Activated naive CD8-positive, alpha-beta T cell treated with anti-CD3 and anti-CD28 coated beads, Interleukin-2, amount 50 U/mL, for 24 hours (primary cell): Measurements from ENCODE around the gene TULP4.
"Not testable (repeated sequence)": the region's sequence is repeated elsewhere in the genome, so short reads cannot be mapped to it uniquely, and the experiment has no call there.

Experiments
- ATAC-seq: fragments of 150-1000 bp; cut with Tn5 transposase; one replicate; pipeline ENCODE4 v1.10.0; 2021
- DNase-seq: peaks from one replicate; pipeline ENCODE4 v3.0.0; 2021
- H3K27ac Mint-ChIP-seq: one replicate; pipeline ENCODE4 v1.8.0; 2021; ENCODE audit warnings: mild to moderate bottlenecking, mixed read lengths
- H3K27me3 Mint-ChIP-seq: one replicate; pipeline ENCODE4 v1.8.0; 2021; ENCODE audit warnings: mixed read lengths
- H3K36me3 Mint-ChIP-seq: one replicate; pipeline ENCODE4 v1.8.0; 2021; ENCODE audit warnings: low read depth, mixed read lengths
- H3K4me1 Mint-ChIP-seq: one replicate; pipeline ENCODE4 v1.8.0; 2021; ENCODE audit warnings: mixed read lengths
- H3K4me3 Mint-ChIP-seq: one replicate; pipeline ENCODE4 v1.8.0; 2021; ENCODE audit warnings: mild to moderate bottlenecking, moderate library complexity, mixed read lengths
- H3K9me3 Mint-ChIP-seq: one replicate; pipeline ENCODE4 v1.8.0; 2021; ENCODE audit warnings: mixed read lengths

TULP4 gene

GRCh38 chr6:158328952-158329351 lies 16.7 kb downstream of the TULP4 start:
- H3K4me3 Mint-ChIP-seq = no peak overlapping the region
- peaks cover 18% of the 10 kb centered on the region for H3K36me3 Mint-ChIP-seq
- no peaks in the 10 kb centered on the region for H3K27me3 Mint-ChIP-seq
- no peak for DNase-seq
- H3K9me3 Mint-ChIP-seq = peaks cover 7% of the 10 kb centered on the region
- H3K27ac Mint-ChIP-seq = no peak overlapping the region
- H3K4me1 Mint-ChIP-seq = peaks cover 36% of the 10 kb centered on the region
- no peak for ATAC-seq

GRCh38 chr6:158329531-158329930 lies 17.3 kb downstream of the TULP4 start:
- Mint-ChIP-seq H3K4me1 (peaks cover 31% of the 10 kb centered on the region), H3K4me3 (no peak overlapping the region), H3K36me3 (peaks cover 20% of the 10 kb centered on the region), H3K27ac (no peak overlapping the region), H3K9me3 (peaks cover 7% of the 10 kb centered on the region), H3K27me3 (no peaks in the 10 kb centered on the region)
- DNase-seq = no peak
- ATAC-seq = no peak

GRCh38 chr6:158330016-158330415 lies 17.8 kb downstream of the TULP4 start:
- H3K4me1 Mint-ChIP-seq = peaks cover 31% of the 10 kb centered on the region
- no peaks in the 10 kb centered on the region for H3K27me3 Mint-ChIP-seq
- H3K36me3 Mint-ChIP-seq = peaks cover 20% of the 10 kb centered on the region
- DNase-seq (no peak), ATAC-seq (no peak)
- H3K27ac Mint-ChIP-seq = no peak overlapping the region
- H3K4me3 Mint-ChIP-seq = no peak overlapping the region
- peaks cover 7% of the 10 kb centered on the region for H3K9me3 Mint-ChIP-seq

- no peak for DNase-seq
- peaks cover 29% of the 10 kb centered on the region for H3K4me1 Mint-ChIP-seq
- H3K27ac Mint-ChIP-seq = no peak overlapping the region
- no peaks in the 10 kb centered on the region for H3K27me3 Mint-ChIP-seq
- H3K9me3 Mint-ChIP-seq = peaks cover 7% of the 10 kb centered on the region
- ATAC-seq = no peak
- peaks cover 23% of the 10 kb centered on the region for H3K36me3 Mint-ChIP-seq
- H3K4me3 Mint-ChIP-seq = no peak overlapping the region
Measured at GRCh38 chr6:158332237-158332636, 20.0 kb downstream of the TULP4 start.

- Mint-ChIP-seq H3K36me3 (peaks cover 27% of the 10 kb centered on the region), H3K4me3 (no peak overlapping the region), H3K27ac (no peak overlapping the region), H3K9me3 (peaks cover 7% of the 10 kb centered on the region), H3K4me1 (peaks cover 23% of the 10 kb centered on the region), H3K27me3 (no peaks in the 10 kb centered on the region)
- DNase-seq = no peak
- ATAC-seq = no peak
Measured at GRCh38 chr6:158333094-158333493, 20.8 kb downstream of the TULP4 start.

GRCh38 chr6:158334534-158334933 lies 22.3 kb downstream of the TULP4 start:
- no peak overlapping the region for H3K27ac Mint-ChIP-seq
- H3K36me3 Mint-ChIP-seq = peaks cover 32% of the 10 kb centered on the region
- ATAC-seq (no peak), DNase-seq (no peak)
- H3K9me3 Mint-ChIP-seq = peaks cover 7% of the 10 kb centered on the region
- H3K27me3 Mint-ChIP-seq = no peaks in the 10 kb centered on the region
- no peak overlapping the region for H3K4me3 Mint-ChIP-seq
- peaks cover 11% of the 10 kb centered on the region for H3K4me1 Mint-ChIP-seq

- ATAC-seq = no peak
- H3K4me1 Mint-ChIP-seq = peaks cover 10% of the 10 kb centered on the region
Measured at GRCh38 chr6:158337332-158337731, 25.1 kb downstream of the TULP4 start.

GRCh38 chr6:158338311-158339112 lies 26.2 kb downstream of the TULP4 start:
- no peak for DNase-seq
- Mint-ChIP-seq H3K4me3 (no peak overlapping the region), H3K9me3 (no peaks in the 10 kb centered on the region), H3K36me3 (peaks cover 21% of the 10 kb centered on the region), H3K4me1 (peaks cover 10% of the 10 kb centered on the region), H3K27me3 (no peaks in the 10 kb centered on the region), H3K27ac (no peak overlapping the region)
- ATAC-seq = no peak

More at GRCh38 chr6:158337332-158337731, 25.1 kb downstream of the TULP4 start:
- no peaks in the 10 kb centered on the region for H3K27me3 Mint-ChIP-seq
- H3K27ac Mint-ChIP-seq = no peak overlapping the region
- H3K36me3 Mint-ChIP-seq = peaks cover 30% of the 10 kb centered on the region
- H3K4me3 Mint-ChIP-seq = no peak overlapping the region
- DNase-seq = no peak
- peaks cover 4% of the 10 kb centered on the region for H3K9me3 Mint-ChIP-seq

GRCh38 chr6:158339197-158339596 lies 26.9 kb downstream of the TULP4 start:
- peaks cover 10% of the 10 kb centered on the region for H3K4me1 Mint-ChIP-seq
- not testable (repeated sequence) for H3K27me3 Mint-ChIP-seq

GRCh38 chr6:158340252-158340651 lies 28.0 kb downstream of the TULP4 start:
- ATAC-seq (no peak), DNase-seq (no peak)
- Mint-ChIP-seq H3K9me3 (peaks cover 6% of the 10 kb centered on the region), H3K36me3 (peaks cover 25% of the 10 kb centered on the region), H3K4me1 (peaks cover 12% of the 10 kb centered on the region), H3K27me3 (no peaks in the 10 kb centered on the region), H3K27ac (no peak overlapping the region), H3K4me3 (no peak overlapping the region)

More at GRCh38 chr6:158339197-158339596, 26.9 kb downstream of the TULP4 start:
- not testable (repeated sequence) for H3K4me3 Mint-ChIP-seq, ATAC-seq, H3K9me3 Mint-ChIP-seq, DNase-seq, H3K27ac Mint-ChIP-seq
- peaks cover 18% of the 10 kb centered on the region for H3K36me3 Mint-ChIP-seq

GRCh38 chr6:158344534-158344933 lies 32.3 kb downstream of the TULP4 start:
- H3K4me1 Mint-ChIP-seq = peaks cover 5% of the 10 kb centered on the region
- ATAC-seq = no peak

GRCh38 chr6:158345444-158345843 lies 33.2 kb downstream of the TULP4 start:
- not testable (repeated sequence) for H3K27me3 Mint-ChIP-seq, H3K27ac Mint-ChIP-seq

More at GRCh38 chr6:158344534-158344933, 32.3 kb downstream of the TULP4 start:
- Mint-ChIP-seq H3K4me3 (no peak overlapping the region), H3K9me3 (peaks cover 20% of the 10 kb centered on the region), H3K36me3 (peaks cover 19% of the 10 kb centered on the region), H3K27ac (no peak overlapping the region), H3K27me3 (no peaks in the 10 kb centered on the region)
- no peak for DNase-seq

GRCh38 chr6:158347335-158347734 lies 35.1 kb downstream of the TULP4 start:
- ATAC-seq = no peak
- no peak overlapping the region for H3K4me3 Mint-ChIP-seq
- peaks cover 20% of the 10 kb centered on the region for H3K9me3 Mint-ChIP-seq
- H3K27me3 Mint-ChIP-seq = no peaks in the 10 kb centered on the region
- peaks cover 5% of the 10 kb centered on the region for H3K4me1 Mint-ChIP-seq
- peaks cover 19% of the 10 kb centered on the region for H3K36me3 Mint-ChIP-seq
- no peak for DNase-seq
- no peak overlapping the region for H3K27ac Mint-ChIP-seq

More at GRCh38 chr6:158345444-158345843, 33.2 kb downstream of the TULP4 start:
- ATAC-seq, H3K4me3 Mint-ChIP-seq, H3K4me1 Mint-ChIP-seq, DNase-seq: not testable (repeated sequence)
- Mint-ChIP-seq H3K36me3 (peaks cover 21% of the 10 kb centered on the region), H3K9me3 (peaks cover 20% of the 10 kb centered on the region)

- ATAC-seq, H3K4me1 Mint-ChIP-seq, H3K27me3 Mint-ChIP-seq, H3K4me3 Mint-ChIP-seq, H3K27ac Mint-ChIP-seq, DNase-seq: not testable (repeated sequence)
- H3K9me3 Mint-ChIP-seq = peaks cover 20% of the 10 kb centered on the region
- H3K36me3 Mint-ChIP-seq = peaks cover 19% of the 10 kb centered on the region
Measured at GRCh38 chr6:158348737-158349504, 36.7 kb downstream of the TULP4 start.
